HL-60/S4 treated with phorbol 12-myristate 13-acetate at 8.2 ng/mL for 4 days and 3 days (cell line): ENCODE measurements around the gene ASPRV1.

Source experiments
- in situ Hi-C: fragments of 300-500 bp; cut with MboI; formaldehyde crosslinking; loops from 2 replicates; pipeline ENCODE4 v1.15.0; 2022; ENCODE audit warnings: low sequenced_read_pairs

The ASPRV1 gene

GRCh38 chr2:69989009-69989408 lies 27.6 kb upstream of the ASPRV1 start:
- in situ Hi-C loops, result no loop called here

DNA sequence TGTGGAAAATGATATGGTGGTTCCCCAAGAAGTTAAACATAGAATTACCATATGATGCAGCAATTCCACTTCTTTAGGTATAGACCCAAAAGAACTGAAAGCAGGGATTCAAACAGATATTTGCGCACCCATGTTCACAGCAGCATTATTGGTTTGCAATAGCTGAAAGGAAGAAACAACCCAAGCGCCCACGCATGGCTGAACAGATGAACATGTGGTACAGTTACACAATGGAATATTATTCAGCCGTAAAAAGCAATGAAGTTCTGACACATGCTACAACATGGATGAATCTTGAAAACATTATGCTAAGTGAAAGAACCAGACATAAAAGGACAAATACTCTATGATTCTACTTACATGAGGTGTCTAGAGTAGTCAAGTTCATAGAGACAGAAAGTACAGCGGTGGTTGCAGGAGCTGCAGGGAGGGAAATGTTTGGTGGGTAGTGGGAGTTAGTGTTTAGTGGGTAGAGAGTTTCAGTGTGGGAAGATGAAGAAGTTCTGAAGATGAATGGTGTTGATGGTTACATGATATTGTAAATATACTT lies 26.7 kb upstream of the ASPRV1 start:
- in situ Hi-C loops, result no loop called here

DNA sequence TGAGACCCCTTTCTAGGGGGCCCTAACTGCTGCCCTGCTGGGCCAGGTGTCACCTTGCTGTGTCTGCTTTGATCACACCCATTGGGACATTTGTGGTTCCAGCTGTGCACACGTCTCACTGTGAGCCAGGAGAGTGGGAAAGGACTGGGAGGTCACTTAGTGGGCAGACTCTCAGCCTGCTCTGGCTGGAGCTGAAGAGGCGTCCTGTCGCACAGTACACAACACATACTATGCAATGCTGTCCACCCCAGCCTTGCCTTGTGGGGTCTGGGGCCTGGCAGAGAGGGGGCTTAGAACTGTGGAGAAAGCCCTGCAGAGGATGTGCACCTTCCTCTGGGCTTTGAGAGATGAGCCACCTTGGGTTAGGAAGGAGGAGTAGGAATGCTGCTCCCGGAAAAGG lies 25.3 kb upstream of the ASPRV1 start:
- in situ Hi-C loops, result no loop called here

- in situ Hi-C loops, result no loop called here
Measured at GRCh38 chr2:69985688-69986087, 24.3 kb upstream of the ASPRV1 start.

DNA sequence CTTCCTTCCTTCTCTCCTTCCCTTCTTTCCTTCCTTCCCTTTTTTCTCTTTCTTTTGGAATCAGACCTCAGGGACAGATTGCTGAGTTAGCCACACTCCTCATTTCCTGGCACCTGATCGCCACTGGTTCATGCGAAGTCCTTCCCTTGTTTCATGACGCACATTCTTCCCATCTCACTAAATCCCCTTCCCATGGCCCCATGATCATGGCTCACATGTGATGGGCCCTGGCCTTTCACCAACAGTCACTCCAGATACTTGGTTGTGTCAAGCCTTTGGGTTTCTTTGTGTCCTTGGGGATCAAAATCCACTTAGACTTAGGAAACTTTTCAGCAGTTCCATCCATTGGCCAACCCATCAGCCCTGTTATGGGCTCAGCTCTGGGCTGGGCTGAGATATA lies 23.8 kb upstream of the ASPRV1 start:
- in situ Hi-C loops, result no loop called here

DNA sequence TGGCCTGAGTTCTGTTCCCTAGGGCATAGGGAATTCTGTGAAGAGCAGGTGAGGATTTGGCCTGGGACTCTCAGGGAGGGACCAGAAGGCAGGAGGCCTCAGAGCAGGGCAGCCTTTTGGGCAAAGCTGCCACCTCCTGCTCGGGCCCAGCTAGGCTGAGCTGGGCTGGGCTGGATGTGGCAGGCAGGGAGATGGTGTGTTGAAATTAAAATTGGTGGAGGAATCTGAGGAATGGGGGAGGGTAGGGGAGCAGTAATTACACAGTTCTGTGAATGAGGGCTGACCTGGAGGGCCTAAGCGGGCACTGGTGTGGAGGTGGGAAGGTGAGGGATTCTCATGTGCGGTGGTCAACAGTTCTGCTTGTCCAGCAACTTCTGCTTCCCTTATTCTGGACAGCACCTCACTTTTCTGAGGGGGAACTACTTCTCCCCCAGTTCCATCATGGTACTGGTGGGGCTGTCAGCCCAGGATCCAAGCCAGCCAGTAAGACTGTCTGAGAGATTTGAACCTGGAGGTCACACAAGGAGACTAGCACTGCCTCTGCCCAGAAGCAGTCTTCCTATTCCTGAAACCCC lies 22.0 kb upstream of the ASPRV1 start:
- in situ Hi-C loops, result no loop called here

DNA sequence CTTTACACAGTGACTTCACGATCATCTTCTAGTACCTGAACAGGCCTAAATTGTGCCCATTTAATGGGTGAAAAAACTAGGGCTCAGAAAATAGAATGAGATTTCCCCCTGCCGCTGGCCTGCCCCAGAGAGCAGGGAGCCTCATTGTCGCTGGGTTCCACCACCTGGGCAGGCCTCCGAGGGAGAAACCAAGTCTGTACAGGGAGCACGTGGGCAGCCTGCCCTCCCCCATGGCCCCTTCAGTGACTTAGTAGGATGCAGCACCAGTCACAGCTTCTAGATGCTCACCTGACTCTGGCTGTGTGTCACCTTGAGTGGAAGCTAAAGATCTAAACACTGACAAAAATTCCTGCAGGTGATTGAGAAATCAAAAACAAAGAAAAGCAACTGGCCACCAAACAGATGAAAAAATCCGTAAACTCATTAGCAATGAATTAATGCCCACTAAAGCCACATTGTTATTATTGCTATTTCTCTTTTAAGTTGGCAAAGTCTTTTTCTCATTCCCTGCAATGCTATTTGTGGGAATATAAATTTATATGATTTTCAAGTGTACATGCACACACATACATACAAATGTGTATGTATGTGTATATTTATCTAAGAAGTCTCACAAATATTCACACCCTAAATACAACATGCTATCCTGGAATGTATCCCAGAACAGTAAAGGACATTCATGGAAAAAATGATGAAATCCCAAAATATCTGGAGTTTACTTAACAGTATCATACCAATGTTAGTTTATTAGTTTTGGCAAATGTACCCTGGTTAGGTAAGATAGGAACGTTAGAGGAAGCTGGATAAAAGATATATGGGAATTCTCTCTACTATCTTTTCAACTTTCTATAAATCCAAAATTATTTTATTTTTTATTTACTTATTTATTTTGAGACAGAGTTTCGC lies 18.7 kb upstream of the ASPRV1 start:
- in situ Hi-C loops, result no loop called here

DNA sequence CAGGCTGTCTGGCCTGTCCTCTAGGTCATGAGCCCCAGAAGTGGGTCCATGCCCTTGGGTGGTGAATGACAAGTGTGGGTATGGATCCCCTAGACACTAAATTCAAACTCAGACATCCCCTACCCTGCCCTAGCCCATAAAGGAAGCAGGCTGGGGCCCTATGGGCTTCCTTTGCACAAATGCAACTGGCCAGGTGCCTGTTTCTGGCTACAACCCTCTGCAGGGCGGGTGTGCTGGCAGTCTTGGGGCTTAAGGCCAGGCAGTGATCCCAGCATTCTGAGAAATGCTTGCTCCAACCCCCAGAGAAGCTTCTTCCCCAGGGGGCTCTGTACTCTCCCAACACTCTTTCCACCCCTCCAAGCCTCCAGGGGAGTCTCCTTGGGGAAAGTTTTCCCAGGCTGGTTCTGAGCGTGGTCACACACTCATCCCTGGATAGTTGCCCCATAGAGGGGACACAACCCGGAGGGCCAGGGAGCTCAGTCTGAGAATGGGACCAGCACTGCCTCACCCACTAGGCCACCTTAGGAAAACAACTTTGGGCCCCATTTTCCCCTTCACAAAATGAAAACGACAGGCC lies 16.6 kb upstream of the ASPRV1 start:
- in situ Hi-C loops, result no loop called here

- in situ Hi-C loops, result no loop called here
Measured at GRCh38 chr2:69977186-69977585, 15.8 kb upstream of the ASPRV1 start.

GRCh38 chr2:69975853-69976462 lies 14.5 kb upstream of the ASPRV1 start:
- in situ Hi-C loops, result no loop called here

DNA sequence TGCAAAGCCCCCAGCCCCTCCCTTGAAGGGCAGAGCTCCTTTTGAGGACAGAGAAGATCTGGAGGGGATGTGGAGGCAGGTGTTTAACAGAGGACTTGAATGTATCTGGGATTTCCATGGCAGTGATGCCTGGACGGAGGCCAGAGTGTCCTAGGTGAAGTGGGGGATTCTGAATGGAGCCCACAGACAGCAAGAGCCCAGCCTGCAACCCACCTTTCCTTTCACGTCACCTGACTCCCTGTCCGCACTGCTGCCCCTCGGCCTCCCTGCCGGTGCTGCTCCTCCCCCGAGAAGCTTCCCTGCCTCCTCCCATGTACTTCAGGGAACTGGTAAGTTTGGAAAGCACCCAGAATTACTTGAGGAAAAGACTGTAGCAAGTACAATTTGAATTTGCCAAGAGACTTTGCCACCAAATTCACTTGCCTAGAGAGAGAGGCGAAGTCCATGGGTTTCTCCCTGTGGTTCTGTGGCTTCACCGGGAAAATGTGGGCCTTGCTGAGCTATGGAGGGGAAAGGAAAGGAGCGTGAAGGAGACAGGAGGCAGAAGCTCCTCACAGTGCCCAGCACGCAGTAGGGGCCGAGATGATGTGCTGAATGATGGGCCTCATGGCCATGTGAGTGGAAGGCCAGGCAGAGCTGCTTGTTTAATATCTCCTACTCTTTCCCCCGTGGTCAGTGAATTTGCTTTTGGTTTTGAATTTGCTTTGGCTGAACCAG lies 13.9 kb upstream of the ASPRV1 start:
- in situ Hi-C loops, result no loop called here

- in situ Hi-C loops, result no loop called here
Measured at GRCh38 chr2:69973335-69973735, 11.9 kb upstream of the ASPRV1 start.

DNA sequence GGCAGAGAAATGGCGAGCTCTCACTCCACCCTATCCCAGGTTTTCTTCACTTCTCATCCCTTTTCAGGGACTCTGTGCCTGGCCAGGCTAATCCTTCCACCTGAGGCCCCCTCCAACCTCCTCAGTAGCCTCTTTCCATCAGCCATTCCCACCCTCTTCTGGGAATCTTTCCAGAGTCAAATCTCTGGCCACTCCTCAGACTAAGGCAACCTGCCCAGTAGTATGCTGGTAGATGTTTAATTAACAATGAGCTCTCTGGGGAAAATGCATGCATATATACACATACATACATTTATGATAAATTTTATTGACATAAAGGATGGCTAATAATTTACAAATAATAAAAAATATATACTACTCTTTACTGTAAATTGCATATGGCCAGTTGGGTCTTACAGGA lies 11.4 kb upstream of the ASPRV1 start:
- in situ Hi-C loops, result no loop called here

GRCh38 chr2:69969991-69970390 lies 8.6 kb upstream of the ASPRV1 start:
- in situ Hi-C loops, result no loop called here

- in situ Hi-C loops, result no loop called here
Measured at GRCh38 chr2:69969126-69969983, 7.9 kb upstream of the ASPRV1 start.

DNA sequence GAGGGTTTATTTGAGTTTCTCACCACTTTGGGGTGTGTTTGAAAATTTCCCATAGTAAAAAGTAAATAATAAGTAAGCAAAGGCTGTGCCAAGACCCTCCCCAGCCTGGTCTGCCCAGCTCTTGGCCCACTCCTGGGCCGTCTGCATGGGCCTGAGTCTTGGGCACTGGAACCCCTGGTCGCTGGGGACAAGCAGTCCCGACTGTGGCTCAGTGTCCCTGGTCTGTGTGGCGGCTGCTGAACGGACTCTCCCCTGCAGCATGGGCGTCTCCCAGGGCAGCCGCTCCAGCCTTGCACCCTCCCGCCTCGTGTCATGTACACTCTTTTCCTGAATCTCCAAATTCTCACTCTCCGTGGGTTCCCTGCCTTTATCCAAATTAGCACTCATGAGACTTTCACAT lies 7.2 kb upstream of the ASPRV1 start:
- in situ Hi-C loops, result no loop called here

DNA sequence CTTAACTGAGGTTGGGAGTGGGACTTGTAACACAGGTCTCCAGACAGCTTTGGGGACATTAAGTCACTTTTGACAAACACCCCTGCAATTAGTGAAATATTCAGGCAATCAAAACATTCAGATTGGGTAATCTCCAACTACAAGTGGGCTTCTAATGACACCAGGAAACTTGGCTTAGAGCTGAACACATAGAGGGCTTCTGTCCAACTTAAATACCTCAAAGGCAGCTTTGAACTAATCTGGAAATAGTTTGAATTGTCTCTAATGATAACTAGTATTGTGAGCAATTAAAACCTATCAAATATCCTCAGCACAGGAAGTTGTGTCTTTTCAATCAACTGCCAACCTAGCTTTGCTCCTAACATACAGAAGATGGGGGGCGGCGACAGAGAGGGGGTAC lies 5.1 kb upstream of the ASPRV1 start:
- in situ Hi-C loops, result no loop called here

DNA sequence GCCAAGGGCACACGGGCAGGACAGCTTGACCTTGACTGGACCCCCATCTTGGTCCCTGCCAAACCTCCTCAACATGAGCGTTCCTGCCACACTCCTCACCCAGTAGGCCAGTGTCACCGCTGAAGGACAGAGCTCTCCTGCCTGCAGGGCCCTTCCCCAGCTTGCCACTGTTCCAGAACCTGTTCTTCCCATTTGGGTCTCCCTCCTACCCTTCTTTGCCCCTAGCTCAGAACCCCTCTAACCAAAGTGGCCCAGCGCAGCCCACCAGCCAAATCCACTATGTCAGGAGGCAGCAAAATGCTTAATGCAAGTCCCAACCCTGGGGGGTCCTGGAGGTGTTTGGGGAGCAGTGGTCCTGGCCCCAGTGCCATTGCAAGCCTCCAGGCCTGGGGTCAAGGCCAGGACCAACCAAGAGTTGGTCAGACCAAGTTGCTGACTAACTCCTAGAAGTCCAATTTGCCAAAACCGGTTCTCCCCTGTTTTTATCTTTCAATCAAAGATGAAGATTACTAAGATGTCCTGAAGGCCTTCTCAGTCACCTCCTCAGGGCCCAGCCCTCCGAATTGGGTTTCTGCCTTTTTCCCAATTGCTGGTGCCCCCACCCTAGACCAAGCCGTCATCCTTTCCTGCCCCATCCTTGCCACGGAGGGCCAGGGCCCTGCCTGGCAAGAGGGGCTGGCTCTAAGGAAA lies 4.5 kb upstream of the ASPRV1 start:
- in situ Hi-C loops, result no loop called here

DNA sequence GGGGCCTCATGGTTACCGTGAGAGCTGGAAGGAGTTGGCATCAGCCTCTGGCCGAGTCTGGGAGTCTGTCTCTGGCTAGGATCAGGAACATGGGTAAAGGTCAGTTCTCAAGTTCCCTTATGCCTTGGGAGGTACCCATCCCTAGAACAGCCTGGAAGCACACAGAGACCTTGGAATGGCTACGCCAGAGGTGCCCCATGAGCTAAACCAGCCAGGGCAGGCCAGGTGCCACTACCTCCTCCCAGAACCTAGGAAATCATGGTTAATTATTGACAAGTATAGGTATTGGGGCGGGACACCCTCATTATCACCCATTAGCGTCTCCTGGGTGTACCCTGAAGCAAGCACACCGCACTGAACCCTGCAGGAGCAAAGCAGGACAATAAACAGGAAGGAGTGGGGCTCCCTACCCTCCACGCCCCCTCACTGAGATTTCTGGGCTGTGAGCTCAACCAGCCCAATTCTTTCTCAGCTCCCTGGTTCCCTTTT lies 3.0 kb upstream of the ASPRV1 start:
- in situ Hi-C loops, result no loop called here
